ENCODE data around the gene MGA.

MGA gene

DNA sequence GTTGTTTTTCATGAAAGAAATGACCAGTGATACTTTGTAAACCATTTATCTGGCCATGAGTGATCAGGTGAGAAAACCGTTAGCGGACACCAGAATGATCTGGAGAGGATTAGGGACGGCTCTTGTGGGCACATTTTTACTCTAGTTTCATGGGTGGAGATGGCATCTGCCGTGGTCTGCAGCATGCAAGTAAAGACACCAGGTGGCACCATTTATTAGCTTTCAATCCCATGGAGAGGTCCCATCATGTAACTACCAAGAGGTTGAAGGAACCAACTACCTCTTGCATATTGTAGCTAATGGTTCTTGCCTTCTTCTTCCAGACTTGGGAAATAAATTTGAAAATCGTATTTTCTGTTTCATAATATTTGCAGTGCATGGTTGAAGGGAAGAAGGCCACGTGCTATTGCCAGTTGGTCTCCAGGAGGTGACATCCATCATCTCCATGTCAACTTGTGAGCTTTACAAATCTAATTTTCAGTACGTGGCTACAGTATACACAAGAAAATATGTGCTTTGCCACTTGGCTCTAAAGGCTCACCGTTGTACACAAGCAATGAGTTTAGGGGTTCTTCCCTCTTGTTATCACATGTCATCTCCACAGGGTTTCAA, 112.6 kb downstream of the MGA start:
- no peaks in the 10 kb centered on the region for H3K27me3 ChIP-seq (ENCODE audit: control insufficient read depth in 1 of 2, insufficient read depth in 2 of 2, low read length in 2 of 2)
- H3K27ac ChIP-seq (ENCODE audit: low read length): peak overlapping the region; percentile 89
- peaks cover 0 to 6% of the 10 kb centered on the region in 2 donors for H3K36me3 ChIP-seq (ENCODE audit: control insufficient read depth in 2 of 2, insufficient read depth in 2 of 2, low read length in 2 of 2)
- no peak overlapping the region for H3K9ac ChIP-seq (ENCODE audit: low read length in 2 of 2)
- H3K9me3 ChIP-seq (ENCODE audit: control insufficient read depth in 2 of 2, low read length in 2 of 2): no peaks in the 10 kb centered on the region
- peaks cover 28% of the 10 kb centered on the region for H3K4me1 ChIP-seq (ENCODE audit: control insufficient read depth, insufficient read depth, low read length)
- peak overlapping the region in 1 of 2 donors; percentile 97 for H3K4me3 ChIP-seq (ENCODE audit: low read length in 2 of 2)

DNA sequence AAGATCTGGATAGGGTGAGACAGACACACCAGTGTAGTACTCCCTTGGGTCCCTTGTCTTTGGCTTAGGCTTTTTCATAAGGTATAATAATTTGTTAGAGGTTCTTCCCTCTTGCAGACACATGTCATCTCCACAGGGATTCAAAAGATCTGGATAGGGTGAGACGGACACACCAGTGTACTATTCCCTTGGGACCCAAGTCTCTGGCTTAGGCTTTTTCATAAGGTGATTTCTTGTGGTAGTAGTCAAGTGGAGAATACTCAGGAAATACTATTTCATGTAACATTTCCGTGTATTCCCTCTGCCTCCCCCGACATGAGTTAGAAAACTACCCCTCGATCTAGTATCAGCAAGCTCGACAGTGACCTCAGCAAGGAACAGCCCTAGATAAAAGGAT, 113.1 kb downstream of the MGA start:
- peak overlapping the region; percentile 62 to 82 for H3K9ac ChIP-seq (ENCODE audit: low read length in 2 of 2)
- peak overlapping the region; percentile 89 for H3K27ac ChIP-seq (ENCODE audit: low read length)
- H3K4me3 ChIP-seq (ENCODE audit: low read length in 2 of 2): peak overlapping the region in 1 of 2 donors; percentile 97
- no peaks in the 10 kb centered on the region for H3K27me3 ChIP-seq (ENCODE audit: control insufficient read depth in 1 of 2, insufficient read depth in 2 of 2, low read length in 2 of 2)
- no peaks in the 10 kb centered on the region for H3K9me3 ChIP-seq (ENCODE audit: control insufficient read depth in 2 of 2, low read length in 2 of 2)
- H3K4me1 ChIP-seq (ENCODE audit: control insufficient read depth, insufficient read depth, low read length): peaks cover 28% of the 10 kb centered on the region
- peaks cover 0 to 6% of the 10 kb centered on the region in 2 donors for H3K36me3 ChIP-seq (ENCODE audit: control insufficient read depth in 2 of 2, insufficient read depth in 2 of 2, low read length in 2 of 2)

DNA sequence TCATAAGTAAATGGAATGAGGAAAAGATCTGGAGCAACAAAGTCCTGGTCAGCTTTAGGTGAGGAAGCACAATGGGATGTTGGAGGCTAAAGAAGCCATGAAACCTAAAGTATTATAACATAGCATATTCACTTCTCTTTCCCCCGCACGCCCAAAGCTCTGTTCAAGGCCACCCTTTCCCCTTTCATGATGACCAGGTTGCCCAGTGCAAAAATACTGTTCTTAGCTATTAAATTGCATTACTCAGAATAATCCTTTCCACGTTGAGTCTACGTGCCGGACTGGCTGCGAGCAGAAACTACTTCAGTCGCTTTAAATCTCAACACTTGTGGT, 113.5 kb downstream of the MGA start:
- peak overlapping the region; percentile 89 for H3K27ac ChIP-seq (ENCODE audit: low read length)

GRCh38 chr15:41774062-41774881, 114.1 kb downstream of the MGA start, which contains the start of gene MAPKBP1:
Gene MAPKBP1 (plus strand): TSS chr15:41774484. CDS start chr15:41775276, 792 bp downstream.
- Histone ChIP-seq H3K9ac (ENCODE audit: low read length in 2 of 2) (peak within 1 kb of the TSS; percentile 75 to 93), H3K4me3 (ENCODE audit: low read length in 2 of 2) (peak within 1 kb of the TSS; percentile 70 to 97), H3K36me3 (ENCODE audit: control insufficient read depth in 2 of 2, insufficient read depth in 2 of 2, low read length in 2 of 2) (peaks cover 0 to 2% of the 10 kb centered on the region in 2 donors), H3K27ac (ENCODE audit: low read length) (peak within 1 kb of the TSS; percentile 89), H3K4me1 (ENCODE audit: control insufficient read depth, insufficient read depth, low read length) (peaks cover 28% of the 10 kb centered on the region), H3K27me3 (ENCODE audit: control insufficient read depth in 1 of 2, insufficient read depth in 2 of 2, low read length in 2 of 2) (no peaks in the 10 kb centered on the region), H3K9me3 (ENCODE audit: control insufficient read depth in 2 of 2, low read length in 2 of 2) (no peaks in the 10 kb centered on the region)

More for the DNA sequence above, 113.5 kb downstream of the MGA start:
- H3K4me1 ChIP-seq (ENCODE audit: control insufficient read depth, insufficient read depth, low read length): peaks cover 28% of the 10 kb centered on the region
- peak overlapping the region; percentile 70 to 97 for H3K4me3 ChIP-seq (ENCODE audit: low read length in 2 of 2)
- H3K9ac ChIP-seq (ENCODE audit: low read length in 2 of 2): peak overlapping the region; percentile 62 to 82
- H3K27me3 ChIP-seq (ENCODE audit: control insufficient read depth in 1 of 2, insufficient read depth in 2 of 2, low read length in 2 of 2): no peaks in the 10 kb centered on the region
- peaks cover 0 to 6% of the 10 kb centered on the region in 2 donors for H3K36me3 ChIP-seq (ENCODE audit: control insufficient read depth in 2 of 2, insufficient read depth in 2 of 2, low read length in 2 of 2)
- H3K9me3 ChIP-seq (ENCODE audit: control insufficient read depth in 2 of 2, low read length in 2 of 2): no peaks in the 10 kb centered on the region

- H3K27me3 ChIP-seq (ENCODE audit: control insufficient read depth in 1 of 2, insufficient read depth in 2 of 2, low read length in 2 of 2): no peaks in the 10 kb centered on the region
- no peaks in the 10 kb centered on the region for H3K9me3 ChIP-seq (ENCODE audit: control insufficient read depth in 2 of 2, low read length in 2 of 2)
- no peaks in the 10 kb centered on the region for H3K36me3 ChIP-seq (ENCODE audit: control insufficient read depth in 2 of 2, insufficient read depth in 2 of 2, low read length in 2 of 2)
- peak overlapping the region; percentile 89 for H3K27ac ChIP-seq (ENCODE audit: low read length)
- peak overlapping the region; percentile 75 to 93 for H3K9ac ChIP-seq (ENCODE audit: low read length in 2 of 2)
- peak overlapping the region; percentile 70 to 97 for H3K4me3 ChIP-seq (ENCODE audit: low read length in 2 of 2)
- H3K4me1 ChIP-seq (ENCODE audit: control insufficient read depth, insufficient read depth, low read length): peaks cover 34% of the 10 kb centered on the region
Observed at GRCh38 chr15:41774882-41775417, 114.7 kb downstream of the MGA start.

GRCh38 chr15:41775651-41776050, 115.4 kb downstream of the MGA start:
- Histone ChIP-seq H3K4me1 (ENCODE audit: control insufficient read depth, insufficient read depth, low read length) (peaks cover 40% of the 10 kb centered on the region), H3K4me3 (ENCODE audit: low read length in 2 of 2) (peak overlapping the region; percentile 70 to 97), H3K36me3 (ENCODE audit: control insufficient read depth in 2 of 2, insufficient read depth in 2 of 2, low read length in 2 of 2) (no peaks in the 10 kb centered on the region), H3K9me3 (ENCODE audit: control insufficient read depth in 2 of 2, low read length in 2 of 2) (no peaks in the 10 kb centered on the region), H3K9ac (ENCODE audit: low read length in 2 of 2) (peak overlapping the region; percentile 75 to 93), H3K27ac (ENCODE audit: low read length) (no peak overlapping the region), H3K27me3 (ENCODE audit: control insufficient read depth in 1 of 2, insufficient read depth in 2 of 2, low read length in 2 of 2) (no peaks in the 10 kb centered on the region)

- no peaks in the 10 kb centered on the region for H3K9me3 ChIP-seq (ENCODE audit: control insufficient read depth in 2 of 2, low read length in 2 of 2)
- peaks cover 40% of the 10 kb centered on the region for H3K4me1 ChIP-seq (ENCODE audit: control insufficient read depth, insufficient read depth, low read length)
- no peaks in the 10 kb centered on the region for H3K36me3 ChIP-seq (ENCODE audit: control insufficient read depth in 2 of 2, insufficient read depth in 2 of 2, low read length in 2 of 2)
- H3K27me3 ChIP-seq (ENCODE audit: control insufficient read depth in 1 of 2, insufficient read depth in 2 of 2, low read length in 2 of 2): no peaks in the 10 kb centered on the region
- H3K27ac ChIP-seq (ENCODE audit: low read length): no peak overlapping the region
- H3K4me3 ChIP-seq (ENCODE audit: low read length in 2 of 2): peak overlapping the region in 1 of 2 donors; percentile 17
- no peak overlapping the region for H3K9ac ChIP-seq (ENCODE audit: low read length in 2 of 2)
Observed at GRCh38 chr15:41777421-41777973, 117.3 kb downstream of the MGA start.

- Histone ChIP-seq H3K4me3 (ENCODE audit: low read length in 2 of 2) (no peak overlapping the region), H3K27ac (ENCODE audit: low read length) (no peak overlapping the region), H3K36me3 (ENCODE audit: control insufficient read depth in 2 of 2, insufficient read depth in 2 of 2, low read length in 2 of 2) (no peaks in the 10 kb centered on the region), H3K9me3 (ENCODE audit: control insufficient read depth in 2 of 2, low read length in 2 of 2) (no peaks in the 10 kb centered on the region), H3K27me3 (ENCODE audit: control insufficient read depth in 1 of 2, insufficient read depth in 2 of 2, low read length in 2 of 2) (no peaks in the 10 kb centered on the region), H3K4me1 (ENCODE audit: control insufficient read depth, insufficient read depth, low read length) (peaks cover 34% of the 10 kb centered on the region), H3K9ac (ENCODE audit: low read length in 2 of 2) (no peak overlapping the region)
Observed at GRCh38 chr15:41778521-41778920, 118.3 kb downstream of the MGA start.

DNA sequence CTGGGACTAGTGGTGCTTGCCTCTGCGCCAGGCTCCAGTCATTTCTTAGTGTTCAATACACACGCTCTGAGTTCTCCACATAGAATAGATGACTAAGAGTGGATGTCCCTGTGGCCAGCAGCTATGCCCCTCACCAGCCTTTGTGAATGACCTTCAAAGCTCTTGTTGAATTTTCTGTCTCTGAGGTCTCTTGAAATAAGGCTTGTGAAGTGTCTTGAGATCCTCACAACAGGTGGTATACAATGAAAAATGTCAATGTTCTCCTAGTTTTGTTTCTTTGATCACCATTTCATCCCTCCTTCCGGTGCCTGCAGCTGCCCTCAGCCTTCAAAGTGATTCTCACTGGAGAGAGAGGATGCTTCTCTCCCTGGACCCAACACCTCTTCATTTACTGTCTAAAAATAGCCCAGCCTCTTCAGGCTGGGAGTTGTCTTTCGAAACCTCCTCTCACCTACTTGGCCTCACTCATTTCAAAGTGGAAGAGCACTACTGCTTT, 119.5 kb downstream of the MGA start:
- Histone ChIP-seq H3K9ac (ENCODE audit: low read length in 2 of 2) (no peak overlapping the region), H3K9me3 (ENCODE audit: control insufficient read depth in 2 of 2, low read length in 2 of 2) (no peaks in the 10 kb centered on the region), H3K27me3 (ENCODE audit: control insufficient read depth in 1 of 2, insufficient read depth in 2 of 2, low read length in 2 of 2) (no peaks in the 10 kb centered on the region), H3K36me3 (ENCODE audit: control insufficient read depth in 2 of 2, insufficient read depth in 2 of 2, low read length in 2 of 2) (no peaks in the 10 kb centered on the region), H3K27ac (ENCODE audit: low read length) (peak overlapping the region; percentile 18), H3K4me3 (ENCODE audit: low read length in 2 of 2) (peak overlapping the region in 1 of 2 donors; percentile 17), H3K4me1 (ENCODE audit: control insufficient read depth, insufficient read depth, low read length) (peaks cover 27% of the 10 kb centered on the region)

DNA sequence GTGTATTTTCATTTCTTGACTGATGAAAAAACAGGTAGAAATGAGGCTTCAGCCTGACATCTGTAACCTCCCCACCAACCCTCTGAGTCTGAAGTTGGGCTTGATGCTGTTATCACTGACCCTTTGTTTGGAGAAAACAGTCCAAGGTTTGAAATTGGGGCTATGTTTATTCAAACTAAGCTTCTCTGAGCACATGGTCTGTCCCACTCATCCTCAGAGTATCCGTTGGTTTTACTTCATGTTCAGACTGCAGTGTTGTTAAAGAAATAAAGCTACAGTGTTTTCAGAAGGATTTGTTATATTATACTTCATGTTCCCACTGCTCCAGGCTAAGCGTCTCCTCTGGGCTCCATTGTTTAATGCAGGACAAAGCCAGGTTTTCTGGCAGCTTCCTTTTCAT, 120.1 kb downstream of the MGA start:
- no peaks in the 10 kb centered on the region for H3K9me3 ChIP-seq (ENCODE audit: control insufficient read depth in 2 of 2, low read length in 2 of 2)
- H3K9ac ChIP-seq (ENCODE audit: low read length in 2 of 2): no peak overlapping the region
- peaks cover 25% of the 10 kb centered on the region for H3K4me1 ChIP-seq (ENCODE audit: control insufficient read depth, insufficient read depth, low read length)
- no peaks in the 10 kb centered on the region for H3K36me3 ChIP-seq (ENCODE audit: control insufficient read depth in 2 of 2, insufficient read depth in 2 of 2, low read length in 2 of 2)
- H3K27ac ChIP-seq (ENCODE audit: low read length): peak overlapping the region; percentile 18
- H3K4me3 ChIP-seq (ENCODE audit: low read length in 2 of 2): peak overlapping the region in 1 of 2 donors; percentile 17
- no peaks in the 10 kb centered on the region for H3K27me3 ChIP-seq (ENCODE audit: control insufficient read depth in 1 of 2, insufficient read depth in 2 of 2, low read length in 2 of 2)

Data from stomach smooth muscle (tissue), 2 donors.